ENCODE data around the gene FAM163B. TPM values are rescaled to one million over a fixed set of nuclear protein-coding genes. Genes with fewer than 3 reads are reported as not detected.

The FAM163B gene
- total and polyA plus RNA-seq, 2 donors: 0.27 to 2.0 TPM

GRCh38 chr9:133537257-133537656 lies 71.9 kb downstream of the FAM163B start:
- H3K4me3 ChIP-seq (ENCODE audit: low read length in 2 of 2): no peak overlapping the region
- WGBS: 97% methylated on average over 16 of the region's 16 CpGs
- no peak for DNase-seq (ENCODE audit: low read depth in 6 of 9, low spot score in 9 of 9)
- no peaks in the 10 kb centered on the region for H3K36me3 ChIP-seq (ENCODE audit: control insufficient read depth in 2 of 2, insufficient read depth in 2 of 2, low read length in 1 of 2)
- peaks cover 25 to 43% of the 10 kb centered on the region in 2 donors for H3K4me1 ChIP-seq (ENCODE audit: control insufficient read depth in 2 of 2, insufficient read depth in 2 of 2, low read length in 2 of 2)
- no peaks in the 10 kb centered on the region for H3K9me3 ChIP-seq (ENCODE audit: control insufficient read depth in 2 of 2, insufficient read depth in 1 of 2, low read length in 1 of 2)
- H3K27ac ChIP-seq (ENCODE audit: low read depth in 1 of 2, low read length in 1 of 2): no peak overlapping the region
- H3K27me3 ChIP-seq (ENCODE audit: control insufficient read depth in 2 of 2, insufficient read depth in 1 of 2, low read length in 1 of 2): peaks cover 15 to 85% of the 10 kb centered on the region in 2 donors

DNA sequence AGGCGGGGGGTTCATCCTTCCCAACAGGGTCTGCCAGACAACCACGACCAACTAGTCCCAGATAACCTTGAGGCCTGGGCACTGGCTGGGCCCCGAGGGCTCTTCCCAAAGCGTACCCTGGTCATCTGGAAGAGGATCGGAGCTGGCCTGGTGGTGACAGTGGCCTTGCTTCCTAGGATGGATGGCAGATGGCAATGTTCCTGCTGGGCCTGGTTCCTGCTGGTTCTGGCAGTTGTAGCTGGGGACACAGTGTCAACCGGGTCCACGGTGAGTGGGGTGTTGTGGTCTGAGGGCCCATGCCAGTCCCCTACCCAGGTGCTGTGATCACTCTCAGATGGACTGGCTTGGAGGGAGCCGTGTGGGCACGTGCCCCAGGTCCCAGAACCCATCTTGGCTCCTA lies 72.7 kb downstream of the FAM163B start:
- Histone ChIP-seq H3K27ac (ENCODE audit: low read depth in 1 of 2, low read length in 1 of 2) (no peak overlapping the region), H3K27me3 (ENCODE audit: control insufficient read depth in 2 of 2, insufficient read depth in 1 of 2, low read length in 1 of 2) (peaks cover 15 to 79% of the 10 kb centered on the region in 2 donors), H3K4me1 (ENCODE audit: control insufficient read depth in 2 of 2, insufficient read depth in 2 of 2, low read length in 2 of 2) (peaks cover 25 to 43% of the 10 kb centered on the region in 2 donors), H3K4me3 (ENCODE audit: low read length in 2 of 2) (no peak overlapping the region), H3K9me3 (ENCODE audit: control insufficient read depth in 2 of 2, insufficient read depth in 1 of 2, low read length in 1 of 2) (no peaks in the 10 kb centered on the region), H3K36me3 (ENCODE audit: control insufficient read depth in 2 of 2, insufficient read depth in 2 of 2, low read length in 1 of 2) (no peaks in the 10 kb centered on the region)
- WGBS: 96% methylated on average over 9 of the region's 9 CpGs
- DNase-seq (ENCODE audit: low read depth in 6 of 9, low spot score in 9 of 9): no peak

- H3K9me3 ChIP-seq (ENCODE audit: control insufficient read depth in 2 of 2, insufficient read depth in 1 of 2, low read length in 1 of 2): no peaks in the 10 kb centered on the region
- H3K36me3 ChIP-seq (ENCODE audit: control insufficient read depth in 2 of 2, insufficient read depth in 2 of 2, low read length in 1 of 2): no peaks in the 10 kb centered on the region
- 96% methylated on average over 11 of the region's 11 CpGs for whole genome bisulfite sequencing
- H3K4me3 ChIP-seq (ENCODE audit: low read length in 2 of 2): no peak overlapping the region
- H3K27ac ChIP-seq (ENCODE audit: low read depth in 1 of 2, low read length in 1 of 2): no peak overlapping the region
- H3K27me3 ChIP-seq (ENCODE audit: control insufficient read depth in 2 of 2, insufficient read depth in 1 of 2, low read length in 1 of 2): peaks cover 15 to 76% of the 10 kb centered on the region in 2 donors
- H3K4me1 ChIP-seq (ENCODE audit: control insufficient read depth in 2 of 2, insufficient read depth in 2 of 2, low read length in 2 of 2): peaks cover 25 to 43% of the 10 kb centered on the region in 2 donors
- DNase-seq (ENCODE audit: low read depth in 6 of 9, low spot score in 9 of 9): no peak
Measured at GRCh38 chr9:133536080-133536479, 73.1 kb downstream of the FAM163B start.

DNA sequence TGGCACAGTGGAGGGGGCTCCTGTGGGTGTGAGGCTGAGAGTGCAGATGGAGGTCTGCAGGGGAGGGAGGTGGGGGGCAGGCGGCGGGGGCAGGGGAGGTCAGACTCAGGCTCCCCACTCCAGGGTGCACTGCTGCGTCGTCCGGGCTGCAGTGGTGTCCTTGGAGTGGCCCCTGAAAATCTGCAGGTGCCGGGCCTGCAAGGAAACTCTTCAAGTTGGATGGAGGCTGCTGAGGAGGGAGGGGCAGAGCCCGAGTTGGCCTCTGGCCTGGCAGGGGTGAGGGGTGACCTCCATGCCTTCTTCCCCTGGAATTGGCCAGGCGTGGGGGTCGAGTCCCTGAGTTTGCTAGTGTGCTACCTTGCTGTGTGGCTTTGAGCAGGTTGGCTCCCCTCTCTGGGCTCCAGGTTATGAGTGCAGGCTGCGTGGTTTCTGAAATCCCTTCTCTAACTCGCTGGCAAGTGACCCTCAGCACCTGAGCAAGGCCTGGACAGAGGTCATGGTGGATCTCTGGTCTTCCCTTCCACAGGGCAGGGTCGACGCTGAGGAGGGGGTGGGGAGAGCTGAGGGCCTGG lies 73.8 kb downstream of the FAM163B start:
- Histone ChIP-seq H3K36me3 (ENCODE audit: control insufficient read depth in 2 of 2, insufficient read depth in 2 of 2, low read length in 1 of 2) (no peaks in the 10 kb centered on the region), H3K4me3 (ENCODE audit: low read length in 2 of 2) (no peak overlapping the region), H3K27me3 (ENCODE audit: control insufficient read depth in 2 of 2, insufficient read depth in 1 of 2, low read length in 1 of 2) (peaks cover 15 to 73% of the 10 kb centered on the region in 2 donors), H3K27ac (ENCODE audit: low read depth in 1 of 2, low read length in 1 of 2) (no peak overlapping the region), H3K9me3 (ENCODE audit: control insufficient read depth in 2 of 2, insufficient read depth in 1 of 2, low read length in 1 of 2) (no peaks in the 10 kb centered on the region), H3K4me1 (ENCODE audit: control insufficient read depth in 2 of 2, insufficient read depth in 2 of 2, low read length in 2 of 2) (peaks cover 25 to 38% of the 10 kb centered on the region in 2 donors)
- DNase-seq (ENCODE audit: low read depth in 6 of 9, low spot score in 9 of 9): no peak
- WGBS: 80% methylated on average over 13 of the region's 13 CpGs

GRCh38 chr9:133534346-133535291 lies 74.6 kb downstream of the FAM163B start, which contains the start of gene ADAMTSL2:
Gene ADAMTSL2, plus strand, starts transcription at chr9:133534704. Its CDS starts 2,009 bp downstream, at chr9:133536713.
- 5% methylated on average over 70 of the region's 70 CpGs for WGBS
- no peaks in the 10 kb centered on the region for H3K9me3 ChIP-seq (ENCODE audit: control insufficient read depth in 2 of 2, insufficient read depth in 1 of 2, low read length in 1 of 2)
- no peak within 1 kb of the TSS for H3K27ac ChIP-seq (ENCODE audit: low read depth in 1 of 2, low read length in 1 of 2)
- H3K4me3 ChIP-seq (ENCODE audit: low read length in 2 of 2): peak within 1 kb of the TSS; percentile 16 to 25
- peak in 6 of 9 donors; percentile 49 to 79 (median 58) for DNase-seq (ENCODE audit: low read depth in 6 of 9, low spot score in 9 of 9)
- peaks cover 25 to 41% of the 10 kb centered on the region in 2 donors for H3K4me1 ChIP-seq (ENCODE audit: control insufficient read depth in 2 of 2, insufficient read depth in 2 of 2, low read length in 2 of 2)
- no peaks in the 10 kb centered on the region for H3K36me3 ChIP-seq (ENCODE audit: control insufficient read depth in 2 of 2, insufficient read depth in 2 of 2, low read length in 1 of 2)
- peaks cover 7 to 73% of the 10 kb centered on the region in 2 donors for H3K27me3 ChIP-seq (ENCODE audit: control insufficient read depth in 2 of 2, insufficient read depth in 1 of 2, low read length in 1 of 2)

DNA sequence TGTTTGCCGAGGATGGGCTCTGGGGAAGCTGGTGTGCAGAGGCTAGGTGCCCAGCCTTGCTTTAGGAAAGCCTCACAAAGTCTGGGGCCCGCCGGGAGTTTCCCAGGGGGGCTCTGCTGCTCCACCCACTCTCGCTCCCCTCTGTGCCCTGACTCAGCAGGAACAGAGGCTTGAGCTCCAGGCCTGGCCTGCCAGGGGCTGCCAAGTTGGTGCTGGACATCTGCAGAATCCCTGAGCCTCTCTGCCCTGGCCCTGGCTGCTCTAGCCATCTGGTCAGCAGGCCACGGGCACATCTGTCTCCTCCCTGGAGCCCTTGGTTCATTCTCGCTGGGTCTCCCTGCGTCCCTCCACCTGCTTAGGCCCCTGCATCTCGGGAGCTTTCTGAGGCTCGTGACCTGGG lies 75.3 kb downstream of the FAM163B start:
- no peak overlapping the region for H3K27ac ChIP-seq (ENCODE audit: low read depth in 1 of 2, low read length in 1 of 2)
- H3K4me3 ChIP-seq (ENCODE audit: low read length in 2 of 2): peak overlapping the region in 1 of 2 donors; percentile 16
- DNase-seq (ENCODE audit: low read depth in 6 of 9, low spot score in 9 of 9): no peak
- 59% methylated on average over 9 of the region's 9 CpGs for whole genome bisulfite sequencing
- no peaks in the 10 kb centered on the region for H3K9me3 ChIP-seq (ENCODE audit: control insufficient read depth in 2 of 2, insufficient read depth in 1 of 2, low read length in 1 of 2)
- peaks cover 0 to 72% of the 10 kb centered on the region in 2 donors for H3K27me3 ChIP-seq (ENCODE audit: control insufficient read depth in 2 of 2, insufficient read depth in 1 of 2, low read length in 1 of 2)
- H3K4me1 ChIP-seq (ENCODE audit: control insufficient read depth in 2 of 2, insufficient read depth in 2 of 2, low read length in 2 of 2): peaks cover 25 to 46% of the 10 kb centered on the region in 2 donors
- H3K36me3 ChIP-seq (ENCODE audit: control insufficient read depth in 2 of 2, insufficient read depth in 2 of 2, low read length in 1 of 2): no peaks in the 10 kb centered on the region

DNA sequence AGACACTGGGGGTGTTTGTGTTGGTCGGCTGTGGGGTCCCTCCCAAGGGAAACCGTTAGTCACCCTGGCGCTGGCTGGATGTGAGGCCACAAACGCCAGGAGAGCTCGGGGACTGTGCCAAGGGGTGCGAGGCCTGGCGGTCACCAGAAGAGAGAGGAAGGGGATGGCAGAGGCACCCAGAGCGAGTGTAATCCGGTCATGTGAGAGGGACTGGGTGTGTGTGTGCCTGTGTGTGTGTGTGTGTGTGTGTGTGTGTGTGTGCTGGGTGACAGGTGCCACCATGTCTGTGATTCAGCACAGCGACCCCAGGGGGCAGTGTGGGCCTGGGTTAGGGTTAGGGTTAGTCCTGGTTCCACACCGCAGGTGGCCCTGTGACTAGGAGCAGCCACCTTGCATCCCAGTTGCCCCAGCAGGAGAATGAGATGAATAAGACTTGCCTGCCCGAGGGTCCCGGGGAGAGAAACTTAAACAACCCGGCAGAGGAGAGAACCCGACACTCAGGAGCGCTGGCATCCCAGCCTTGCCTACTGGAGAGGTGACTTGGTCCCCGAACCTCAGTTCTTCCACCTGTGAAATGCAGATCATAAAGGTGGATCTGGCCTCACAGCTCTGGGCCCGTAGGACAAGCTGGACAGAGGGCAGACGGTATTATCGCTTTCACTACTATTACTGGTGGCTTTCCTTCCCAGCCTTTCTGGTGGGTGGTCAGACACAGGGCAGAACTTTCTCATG lies 76.1 kb downstream of the FAM163B start:
- no peak overlapping the region for H3K27ac ChIP-seq (ENCODE audit: low read depth in 1 of 2, low read length in 1 of 2)
- 54% methylated on average over 20 of the region's 20 CpGs for WGBS

DNA sequence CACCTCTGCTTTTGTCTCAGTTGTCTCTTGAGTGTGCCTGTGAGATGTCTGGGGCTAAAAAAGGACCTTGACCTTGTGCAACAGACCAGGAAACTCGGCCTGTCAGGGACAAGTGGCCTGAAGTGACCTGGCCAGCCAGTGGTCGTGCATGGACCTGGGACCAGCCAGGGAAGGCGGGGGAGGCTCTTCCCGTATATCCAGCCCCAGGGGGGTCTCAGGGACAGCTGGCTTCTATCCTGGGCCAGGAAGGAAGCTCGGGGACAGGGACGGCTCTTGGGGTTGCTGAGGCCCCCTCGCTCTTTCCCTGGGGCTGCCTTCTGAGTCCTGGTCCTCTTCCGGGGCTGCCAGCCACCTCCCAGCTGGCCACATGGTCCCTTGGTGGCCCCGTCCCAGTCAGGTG lies 77.9 kb downstream of the FAM163B start:
- H3K27ac ChIP-seq (ENCODE audit: low read depth in 1 of 2, low read length in 1 of 2): no peak overlapping the region
- DNase-seq (ENCODE audit: low read depth in 6 of 9, low spot score in 9 of 9): no peak
- WGBS: 95% methylated on average over 9 of the region's 9 CpGs
- H3K4me1 ChIP-seq (ENCODE audit: control insufficient read depth in 2 of 2, insufficient read depth in 2 of 2, low read length in 2 of 2): peaks cover 31 to 69% of the 10 kb centered on the region in 2 donors
- H3K36me3 ChIP-seq (ENCODE audit: control insufficient read depth in 2 of 2, insufficient read depth in 2 of 2, low read length in 1 of 2): no peaks in the 10 kb centered on the region
- no peaks in the 10 kb centered on the region for H3K9me3 ChIP-seq (ENCODE audit: control insufficient read depth in 2 of 2, insufficient read depth in 1 of 2, low read length in 1 of 2)
- no peak overlapping the region for H3K4me3 ChIP-seq (ENCODE audit: low read length in 2 of 2)
- peaks cover 0 to 66% of the 10 kb centered on the region in 2 donors for H3K27me3 ChIP-seq (ENCODE audit: control insufficient read depth in 2 of 2, insufficient read depth in 1 of 2, low read length in 1 of 2)

More for the DNA sequence above, 76.1 kb downstream of the FAM163B start:
- H3K4me3 ChIP-seq (ENCODE audit: low read length in 2 of 2): no peak overlapping the region
- no peaks in the 10 kb centered on the region for H3K36me3 ChIP-seq (ENCODE audit: control insufficient read depth in 2 of 2, insufficient read depth in 2 of 2, low read length in 1 of 2)
- H3K27me3 ChIP-seq (ENCODE audit: control insufficient read depth in 2 of 2, insufficient read depth in 1 of 2, low read length in 1 of 2): peaks cover 0 to 72% of the 10 kb centered on the region in 2 donors
- H3K9me3 ChIP-seq (ENCODE audit: control insufficient read depth in 2 of 2, insufficient read depth in 1 of 2, low read length in 1 of 2): no peaks in the 10 kb centered on the region
- H3K4me1 ChIP-seq (ENCODE audit: control insufficient read depth in 2 of 2, insufficient read depth in 2 of 2, low read length in 2 of 2): peaks cover 25 to 52% of the 10 kb centered on the region in 2 donors
- DNase-seq (ENCODE audit: low read depth in 6 of 9, low spot score in 9 of 9): peak; percentile 60 to 91 (median 73)
